LoVo (cell line): Measurements from ENCODE around the gene MLST8.

Experiments
- DNase-seq: peaks from one replicate; pipeline ENCODE4 v3.0.0-alpha.2; 2016; ENCODE audit warnings: low spot score

MLST8 gene

GRCh38 chr16:2173366-2173765 is 31.9 kb upstream of the MLST8 start:
- no peak for DNase-seq

GRCh38 chr16:2173916-2174315 is 31.3 kb upstream of the MLST8 start:
- DNase-seq, result no peak

GRCh38 chr16:2174396-2175131 is 30.7 kb upstream of the MLST8 start:
- no peak for DNase-seq

GRCh38 chr16:2175454-2175853 is 29.8 kb upstream of the MLST8 start:
- DNase-seq, result no peak

GRCh38 chr16:2176047-2176446 is 29.2 kb upstream of the MLST8 start:
- DNase-seq, result no peak

- DNase-seq, result no peak
These were observed 28.2 kb upstream of the MLST8 start for GRCh38 chr16:2177101-2177500.

GRCh38 chr16:2177561-2177960 is 27.7 kb upstream of the MLST8 start:
- DNase-seq, result no peak

- no peak for DNase-seq
These were observed 26.7 kb upstream of the MLST8 start for GRCh38 chr16:2178321-2179106.

GRCh38 chr16:2179107-2179501 is 26.1 kb upstream of the MLST8 start:
- DNase-seq, result no peak

- DNase-seq, result no peak
These were observed 25.7 kb upstream of the MLST8 start for GRCh38 chr16:2179576-2179975.

- DNase-seq, result no peak
These were observed 24.8 kb upstream of the MLST8 start for GRCh38 chr16:2180461-2180860.

GRCh38 chr16:2180962-2181923 is 24.0 kb upstream of the MLST8 start:
- DNase-seq, result no peak

- no peak for DNase-seq
These were observed 23.3 kb upstream of the MLST8 start for GRCh38 chr16:2181952-2182351.

- DNase-seq, result no peak
These were observed 21.6 kb upstream of the MLST8 start for GRCh38 chr16:2183671-2184070.

- DNase-seq, result no peak
These were observed 20.9 kb upstream of the MLST8 start for GRCh38 chr16:2184346-2184745.

- DNase-seq, result no peak
These were observed 20.3 kb upstream of the MLST8 start for GRCh38 chr16:2184962-2185361.

GRCh38 chr16:2186064-2186463 is 19.2 kb upstream of the MLST8 start:
- no peak for DNase-seq

GRCh38 chr16:2186505-2186904 is 18.7 kb upstream of the MLST8 start:
- DNase-seq, result no peak

GRCh38 chr16:2187212-2187611 is 18.0 kb upstream of the MLST8 start:
- no peak for DNase-seq

GRCh38 chr16:2188395-2188794 is 16.9 kb upstream of the MLST8 start:
- no peak for DNase-seq

GRCh38 chr16:2189252-2189893 is 15.9 kb upstream of the MLST8 start:
- DNase-seq, result no peak
